ENCODE results near the gene TRDN.
A peak's percentile ranks its signal among the peaks of the same experiment; 100 is the strongest.

Gene TRDN

GRCh38 chr6:123636782-123637181 lies at the start of gene TRDN:
Gene TRDN (minus strand): TSS chr6:123636950. CDS start chr6:123636775, 175 bp downstream.
- in situ Hi-C loops (cut with HindIII; ENCODE audit: low pct_ligation_motif_present, low pct_unique_long_range_greater_than_20kb, low sequenced_read_pairs): no loop called here
- DNase-seq: no peak

GRCh38 chr6:123681957-123682462 lies 45.3 kb upstream of the TRDN start:
- no peak for DNase-seq
- in situ Hi-C loops (cut with HindIII; ENCODE audit: low pct_ligation_motif_present, low pct_unique_long_range_greater_than_20kb, low sequenced_read_pairs): no loop called here

GRCh38 chr6:123677897-123678296 lies 41.1 kb upstream of the TRDN start:
- in situ Hi-C loops (cut with HindIII; ENCODE audit: low pct_ligation_motif_present, low pct_unique_long_range_greater_than_20kb, low sequenced_read_pairs): no loop called here
- DNase-seq: no peak

- in situ Hi-C loops (cut with HindIII; ENCODE audit: low pct_ligation_motif_present, low pct_unique_long_range_greater_than_20kb, low sequenced_read_pairs): no loop called here
- no peak for DNase-seq
Observed at GRCh38 chr6:123676793-123677192, 40.0 kb upstream of the TRDN start.

GRCh38 chr6:123668965-123669591 lies 32.3 kb upstream of the TRDN start:
- in situ Hi-C loops (cut with HindIII; ENCODE audit: low pct_ligation_motif_present, low pct_unique_long_range_greater_than_20kb, low sequenced_read_pairs): no loop called here
- no peak for DNase-seq

- DNase-seq: no peak
- in situ Hi-C loops (cut with HindIII; ENCODE audit: low pct_ligation_motif_present, low pct_unique_long_range_greater_than_20kb, low sequenced_read_pairs): no loop called here
Observed at GRCh38 chr6:123668063-123668462, 31.3 kb upstream of the TRDN start.

- DNase-seq: no peak
- in situ Hi-C loops (cut with HindIII; ENCODE audit: low pct_ligation_motif_present, low pct_unique_long_range_greater_than_20kb, low sequenced_read_pairs): no loop called here
Observed at GRCh38 chr6:123663436-123663835, 26.7 kb upstream of the TRDN start.

GRCh38 chr6:123662757-123663156 lies 26.0 kb upstream of the TRDN start:
- no peak for DNase-seq
- in situ Hi-C loops (cut with HindIII; ENCODE audit: low pct_ligation_motif_present, low pct_unique_long_range_greater_than_20kb, low sequenced_read_pairs): no loop called here

GRCh38 chr6:123661105-123661891 lies 24.5 kb upstream of the TRDN start:
- in situ Hi-C loops (cut with HindIII; ENCODE audit: low pct_ligation_motif_present, low pct_unique_long_range_greater_than_20kb, low sequenced_read_pairs): no loop called here
- no peak for DNase-seq

- DNase-seq: no peak
- in situ Hi-C loops (cut with HindIII; ENCODE audit: low pct_ligation_motif_present, low pct_unique_long_range_greater_than_20kb, low sequenced_read_pairs): no loop called here
Observed at GRCh38 chr6:123659960-123660748, 23.4 kb upstream of the TRDN start.

- DNase-seq: no peak
- in situ Hi-C loops (cut with HindIII; ENCODE audit: low pct_ligation_motif_present, low pct_unique_long_range_greater_than_20kb, low sequenced_read_pairs): no loop called here
Observed at GRCh38 chr6:123658848-123659247, 22.1 kb upstream of the TRDN start.

GRCh38 chr6:123655521-123656306 lies 19.0 kb upstream of the TRDN start:
- in situ Hi-C loops (cut with HindIII; ENCODE audit: low pct_ligation_motif_present, low pct_unique_long_range_greater_than_20kb, low sequenced_read_pairs): no loop called here
- DNase-seq: peak; percentile 27

- in situ Hi-C loops (cut with HindIII; ENCODE audit: low pct_ligation_motif_present, low pct_unique_long_range_greater_than_20kb, low sequenced_read_pairs): no loop called here
- no peak for DNase-seq
Observed at GRCh38 chr6:123648723-123649122, 12.0 kb upstream of the TRDN start.

GRCh38 chr6:123648020-123648580 lies 11.3 kb upstream of the TRDN start:
- in situ Hi-C loops (cut with HindIII; ENCODE audit: low pct_ligation_motif_present, low pct_unique_long_range_greater_than_20kb, low sequenced_read_pairs): no loop called here
- no peak for DNase-seq

GRCh38 chr6:123641497-123641896 lies 4.7 kb upstream of the TRDN start:
- in situ Hi-C loops (cut with HindIII; ENCODE audit: low pct_ligation_motif_present, low pct_unique_long_range_greater_than_20kb, low sequenced_read_pairs): no loop called here

GRCh38 chr6:123640567-123641187 lies 3.9 kb upstream of the TRDN start:
- no peak for DNase-seq
- in situ Hi-C loops (cut with HindIII; ENCODE audit: low pct_ligation_motif_present, low pct_unique_long_range_greater_than_20kb, low sequenced_read_pairs): no loop called here

More at GRCh38 chr6:123641497-123641896, 4.7 kb upstream of the TRDN start:
- DNase-seq: no peak

GRCh38 chr6:123638865-123639264 lies 2.1 kb upstream of the TRDN start:
- no peak for DNase-seq
- in situ Hi-C loops (cut with HindIII; ENCODE audit: low pct_ligation_motif_present, low pct_unique_long_range_greater_than_20kb, low sequenced_read_pairs): no loop called here

- in situ Hi-C loops (cut with HindIII; ENCODE audit: low pct_ligation_motif_present, low pct_unique_long_range_greater_than_20kb, low sequenced_read_pairs): no loop called here
- DNase-seq: no peak
Observed at GRCh38 chr6:123636282-123636681, 468 bp downstream of the TRDN start.
